Neutrophil (primary cell): ENCODE results near the gene VSIR.
A peak's percentile ranks its signal among the peaks of the same experiment; 100 is the strongest.

Experiments
- H3K27ac ChIP-seq: fragments of 200-600 bp; sonication (generic); 2 replicates; pipeline ENCODE4 v1.5.1; 2016; ENCODE audit warnings: mild to moderate bottlenecking, moderate library complexity
- H3K27me3 ChIP-seq: fragments of 200-600 bp; sonication (generic); 2 replicates; pipeline ENCODE4 v1.6.0; 2016; ENCODE audit warnings: mild to moderate bottlenecking
- H3K36me3 ChIP-seq: fragments of 200-600 bp; sonication (generic); 2 replicates; pipeline ENCODE4 v1.5.1; 2017
- H3K4me1 ChIP-seq, 2 experiments: fragments of 200-600 bp in 1 of 2; sonication (generic) in 1 of 2; 1 replicate in 1 of 2; 2 replicates in 1 of 2; pipeline versions ENCODE4 v1.5.1 to v1.6.1; 2013 to 2016; ENCODE audit warnings: low read depth in 1 of 2, low read length in 1 of 2, mild to moderate bottlenecking in 1 of 2, moderate library complexity in 1 of 2; ENCODE audit not compliant: control insufficient read depth in 1 of 2, insufficient read depth in 1 of 2
- H3K4me3 ChIP-seq, 2 experiments: fragments of 200-600 bp in 1 of 2; sonication (generic) in 1 of 2; 1 replicate in 1 of 2; 2 replicates in 1 of 2; pipeline ENCODE4 v1.5.1; 2013 to 2016; ENCODE audit warnings: low read depth in 1 of 2, low read length in 1 of 2, mild to moderate bottlenecking in 1 of 2, moderate library complexity in 1 of 2
- H3K9me3 ChIP-seq: fragments of 200-600 bp; sonication (generic); 2 replicates; pipeline ENCODE4 v1.5.1; 2016
- TF ChIP-seq, protein P1 (sequence below): fragments of 200-600 bp; sonication (generic); IDR thresholded peaks from 2 replicates; pipeline ENCODE4 v1.5.1; 2016; ENCODE audit warnings: antibody characterized with exemption

Gene VSIR

DNA sequence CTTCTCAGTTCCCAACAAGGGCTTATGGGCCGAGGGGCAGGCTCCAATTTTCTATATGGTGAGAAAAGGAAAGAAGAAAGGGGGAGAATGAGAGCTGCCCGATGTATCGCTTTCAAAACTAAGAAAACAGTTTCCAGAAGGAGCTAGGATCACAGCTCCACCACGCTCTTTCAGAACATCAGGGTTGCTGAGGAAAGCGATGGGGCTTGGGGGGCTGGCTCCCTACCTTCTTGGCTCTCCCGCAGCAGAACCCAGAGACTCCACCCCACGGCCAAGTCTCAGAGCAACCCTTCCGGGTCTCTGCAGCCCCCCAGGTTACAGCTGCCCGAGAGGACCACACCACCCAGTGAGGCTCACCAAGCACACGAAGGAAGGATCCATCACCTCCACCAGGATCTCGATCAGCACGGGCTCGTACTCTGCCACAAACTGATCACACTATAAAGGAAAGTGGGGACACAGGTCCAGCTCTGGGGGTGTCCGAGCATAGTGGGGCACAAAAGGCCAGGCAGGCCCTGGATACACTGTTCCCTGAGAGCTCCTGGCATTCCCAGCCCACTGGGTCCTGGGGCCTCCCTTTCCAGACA lies 45.4 kb upstream of the VSIR start:
- no peaks in the 10 kb centered on the region for H3K9me3 ChIP-seq
- no peaks in the 10 kb centered on the region for H3K27me3 ChIP-seq
- peaks cover 97% of the 10 kb centered on the region for H3K36me3 ChIP-seq
- TF ChIP-seq, protein P1, sequence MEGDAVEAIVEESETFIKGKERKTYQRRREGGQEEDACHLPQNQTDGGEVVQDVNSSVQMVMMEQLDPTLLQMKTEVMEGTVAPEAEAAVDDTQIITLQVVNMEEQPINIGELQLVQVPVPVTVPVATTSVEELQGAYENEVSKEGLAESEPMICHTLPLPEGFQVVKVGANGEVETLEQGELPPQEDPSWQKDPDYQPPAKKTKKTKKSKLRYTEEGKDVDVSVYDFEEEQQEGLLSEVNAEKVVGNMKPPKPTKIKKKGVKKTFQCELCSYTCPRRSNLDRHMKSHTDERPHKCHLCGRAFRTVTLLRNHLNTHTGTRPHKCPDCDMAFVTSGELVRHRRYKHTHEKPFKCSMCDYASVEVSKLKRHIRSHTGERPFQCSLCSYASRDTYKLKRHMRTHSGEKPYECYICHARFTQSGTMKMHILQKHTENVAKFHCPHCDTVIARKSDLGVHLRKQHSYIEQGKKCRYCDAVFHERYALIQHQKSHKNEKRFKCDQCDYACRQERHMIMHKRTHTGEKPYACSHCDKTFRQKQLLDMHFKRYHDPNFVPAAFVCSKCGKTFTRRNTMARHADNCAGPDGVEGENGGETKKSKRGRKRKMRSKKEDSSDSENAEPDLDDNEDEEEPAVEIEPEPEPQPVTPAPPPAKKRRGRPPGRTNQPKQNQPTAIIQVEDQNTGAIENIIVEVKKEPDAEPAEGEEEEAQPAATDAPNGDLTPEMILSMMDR, result no peak
- H3K4me3 ChIP-seq, result peak overlapping the region; percentile 54 to 55
- H3K27ac ChIP-seq, result peak overlapping the region; percentile 92
- peaks cover 99 to 100% of the 10 kb centered on the region in 2 experiments for H3K4me1 ChIP-seq

DNA sequence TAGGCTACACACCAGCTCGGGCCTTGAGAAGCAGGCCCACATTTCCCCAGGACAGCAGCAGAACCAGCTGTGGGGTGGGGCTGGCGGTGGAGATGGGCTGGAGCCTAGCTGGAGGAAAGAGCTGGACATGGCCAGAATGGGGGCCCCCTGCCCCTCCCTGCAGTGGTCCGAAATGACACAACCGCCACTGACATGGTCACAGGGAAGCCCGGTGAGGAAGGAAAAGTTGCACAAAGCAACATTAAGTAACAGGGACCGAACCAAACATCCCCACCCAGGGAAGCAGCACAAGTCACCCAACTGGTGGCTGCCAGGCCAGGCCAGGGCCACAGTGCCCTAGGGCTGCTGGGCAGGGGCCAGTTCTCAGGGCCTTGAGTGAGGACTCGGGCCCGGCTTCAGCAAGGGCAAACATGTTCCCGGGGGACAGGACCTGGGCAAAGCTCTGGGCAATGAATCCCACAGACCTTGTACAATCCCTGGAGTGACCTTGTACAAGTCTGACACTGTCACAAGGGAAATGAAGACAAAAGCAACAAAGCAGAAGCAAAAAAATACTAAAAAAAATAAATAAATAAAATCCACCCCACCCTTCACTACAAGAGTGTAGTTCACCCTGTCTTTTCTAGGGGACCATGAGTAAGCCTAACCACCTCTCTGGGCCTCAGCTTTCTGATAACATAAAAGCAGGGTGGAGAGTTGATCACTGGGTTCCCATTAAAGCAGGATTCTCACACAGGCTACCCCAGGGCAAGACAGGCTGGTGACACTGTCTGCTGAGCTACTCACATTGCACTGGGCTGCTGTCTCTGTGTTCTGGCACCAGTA lies 44.7 kb upstream of the VSIR start:
- TF ChIP-seq, protein P1, result no peak
- H3K4me1 ChIP-seq, result peaks cover 96 to 100% of the 10 kb centered on the region in 2 experiments
- H3K4me3 ChIP-seq, result peak overlapping the region; percentile 54 to 55
- no peaks in the 10 kb centered on the region for H3K9me3 ChIP-seq
- peak overlapping the region; percentile 92 for H3K27ac ChIP-seq
- H3K27me3 ChIP-seq, result no peaks in the 10 kb centered on the region
- H3K36me3 ChIP-seq, result peaks cover 99% of the 10 kb centered on the region

DNA sequence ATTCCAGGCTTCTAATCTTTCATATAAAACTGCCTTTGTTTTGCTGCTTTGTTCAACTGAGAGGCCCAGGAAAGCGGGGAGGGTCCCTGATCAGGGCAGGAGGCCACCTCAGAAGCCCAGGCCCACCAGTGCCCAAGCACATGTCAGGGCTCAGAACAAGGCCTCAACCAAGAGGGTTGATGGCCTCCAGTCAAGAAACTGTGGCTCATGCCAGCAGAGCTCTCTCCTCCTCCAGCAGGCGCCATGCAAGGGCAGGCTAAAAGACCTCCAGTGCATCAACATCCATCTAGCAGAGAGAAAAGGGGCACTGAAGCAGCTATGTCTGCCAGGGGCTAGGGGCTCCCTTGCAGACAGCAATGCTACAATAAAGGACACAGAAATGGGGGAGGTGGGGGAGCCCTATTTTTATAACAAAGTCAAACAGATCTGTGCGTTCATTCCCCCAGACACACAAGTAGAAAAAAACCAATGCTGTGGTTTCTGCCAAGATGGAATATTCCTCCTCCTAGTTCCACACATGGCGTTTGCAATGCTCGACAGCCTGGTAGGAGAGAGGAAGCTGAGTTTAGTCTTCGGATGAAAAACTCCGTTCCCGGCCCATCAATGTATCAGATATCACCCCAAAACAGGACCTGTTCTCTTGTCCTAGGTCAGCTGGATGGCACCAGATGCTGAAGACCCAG lies 43.8 kb upstream of the VSIR start:
- Histone ChIP-seq H3K36me3 (peaks cover 99% of the 10 kb centered on the region), H3K4me3 (peak overlapping the region; percentile 54 to 55), H3K4me1 (peaks cover 96 to 100% of the 10 kb centered on the region in 2 experiments), H3K27me3 (no peaks in the 10 kb centered on the region), H3K27ac (peak overlapping the region; percentile 92), H3K9me3 (no peaks in the 10 kb centered on the region)
- TF ChIP-seq, protein P1, result no peak

DNA sequence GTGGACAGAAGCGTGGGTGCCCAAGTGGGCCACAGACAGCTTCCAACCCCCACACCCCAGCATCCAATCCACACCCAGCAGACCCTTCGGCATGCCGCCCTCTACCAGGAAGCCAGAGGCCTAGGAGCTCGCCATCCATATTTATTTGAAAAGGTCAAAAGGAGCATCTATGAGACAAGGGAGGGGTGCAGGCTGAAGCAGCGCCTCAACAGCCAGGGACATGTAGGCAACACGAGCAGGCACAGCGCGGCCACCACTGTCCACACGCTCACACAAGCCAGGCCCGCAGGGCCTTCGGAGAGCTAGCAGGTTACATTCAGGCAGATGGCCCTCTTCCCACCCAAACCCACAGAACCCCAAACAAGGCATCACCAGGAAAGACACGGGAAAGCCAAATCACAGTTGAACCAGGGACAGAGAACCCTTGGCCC lies 43.1 kb upstream of the VSIR start:
- TF ChIP-seq, protein P1, result no peak
- no peaks in the 10 kb centered on the region for H3K9me3 ChIP-seq
- H3K4me1 ChIP-seq, result peaks cover 96 to 100% of the 10 kb centered on the region in 2 experiments
- H3K27me3 ChIP-seq, result no peaks in the 10 kb centered on the region
- H3K27ac ChIP-seq, result peak overlapping the region; percentile 92
- peak overlapping the region in 1 of 2 experiments; percentile 54 for H3K4me3 ChIP-seq
- H3K36me3 ChIP-seq, result peaks cover 93% of the 10 kb centered on the region

DNA sequence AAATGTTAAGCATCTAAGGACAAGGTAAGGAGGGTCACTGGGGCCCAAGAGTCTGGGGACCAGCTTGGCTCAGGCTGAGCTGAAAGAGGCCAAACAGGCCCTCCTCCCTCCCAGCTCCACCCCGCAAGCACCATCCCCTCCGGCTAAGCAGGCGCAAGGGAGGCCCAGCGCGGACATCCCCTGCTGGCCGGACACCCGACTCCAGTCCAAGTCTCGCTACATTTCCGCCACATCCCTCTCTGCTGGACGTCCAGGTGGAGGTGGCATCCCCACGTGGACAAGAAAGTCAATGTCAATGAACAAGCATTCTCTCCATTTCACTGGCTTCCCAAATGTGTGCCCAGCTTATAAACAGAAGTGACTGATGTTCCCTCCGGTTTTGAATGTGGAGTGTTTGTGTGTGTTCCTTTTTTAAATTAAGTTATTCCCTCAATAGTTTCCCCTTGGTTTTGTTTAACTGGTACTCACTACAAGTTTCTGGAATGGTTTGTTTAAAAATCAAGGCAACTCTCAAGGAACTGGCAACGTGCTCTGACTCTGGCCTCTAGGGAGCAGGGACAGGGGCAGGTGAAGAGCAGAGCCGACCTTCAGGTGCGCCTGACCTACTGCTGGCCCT lies 42.3 kb upstream of the VSIR start:
- H3K9me3 ChIP-seq, result no peaks in the 10 kb centered on the region
- TF ChIP-seq, protein P1, result no peak
- H3K27me3 ChIP-seq, result no peaks in the 10 kb centered on the region
- no peak overlapping the region for H3K4me3 ChIP-seq
- peaks cover 90% of the 10 kb centered on the region for H3K36me3 ChIP-seq
- H3K27ac ChIP-seq, result peak overlapping the region; percentile 92
- H3K4me1 ChIP-seq, result peaks cover 92 to 95% of the 10 kb centered on the region in 2 experiments
